A673 (cell line): ENCODE data around the gene EVI2A. TPM values are rescaled to one million over a fixed set of nuclear protein-coding genes. Genes with fewer than 3 reads are reported as not detected.

Source experiments
- BruUV-seq: library from RNA; stranded (reverse); fragments of 400-500 nt; replicated peaks from 2 replicates; lab custom pipeline; 2021; lab: Mats Ljungman, UMichigan
- CTCF ChIA-PET: fragments of 300-600 bp; sonication (Branson Sonifier 250); formaldehyde crosslinking; loops from one replicate; lab custom pipeline; 2022; ENCODE audit warnings: antibody characterized with exemption; lab: Charles Lee
- POLR2A ChIA-PET: fragments of 300-600 bp; sonication (Branson Sonifier 250); formaldehyde crosslinking; loops from one replicate; lab custom pipeline; 2022; ENCODE audit warnings: antibody characterized with exemption; ENCODE audit not compliant: low non-redundant PET; lab: Charles Lee
- DNase-seq: peaks from one replicate; pipeline ENCODE4 v3.0.0-alpha.2; 2015; ENCODE audit warnings: low spot score
- H3K27ac ChIP-seq: fragments of 200-600 bp; sonication (generic); 2 replicates; pipeline ENCODE4 v1.5.1; 2016; ENCODE audit warnings: mixed run types, low read depth, mild to moderate bottlenecking, mixed read lengths, antibody characterized with exemption, low read length; ENCODE audit not compliant: poor library complexity, severe bottlenecking
- H3K27me3 ChIP-seq: fragments of 200-600 bp; sonication (generic); replicated peaks from 2 replicates; pipeline ENCODE4 v1.6.1; 2017; ENCODE audit warnings: mixed run types, low read depth, mild to moderate bottlenecking, mixed read lengths, antibody characterized with exemption, low read length; ENCODE audit not compliant: insufficient read depth, poor library complexity
- H3K36me3 ChIP-seq: fragments of 200-600 bp; sonication (generic); 2 replicates; pipeline ENCODE4 v1.6.1; 2016; ENCODE audit warnings: mixed run types, mild to moderate bottlenecking, mixed read lengths, antibody characterized with exemption, low read length; ENCODE audit not compliant: insufficient read depth, poor library complexity, severe bottlenecking
- H3K4me1 ChIP-seq: fragments of 200-600 bp; sonication (generic); 2 replicates; pipeline ENCODE4 v1.6.1; 2017; ENCODE audit warnings: mixed run types, mild to moderate bottlenecking, mixed read lengths, antibody characterized with exemption, low read length; ENCODE audit not compliant: insufficient read depth, poor library complexity, severe bottlenecking
- H3K4me3 ChIP-seq: fragments of 200-600 bp; sonication (generic); 2 replicates; pipeline ENCODE4 v1.5.1; 2016; ENCODE audit warnings: low read depth, mixed run types, mild to moderate bottlenecking, mixed read lengths, low read length; ENCODE audit not compliant: poor library complexity, severe bottlenecking
- H3K9me3 ChIP-seq: fragments of 200-600 bp; sonication (generic); 2 replicates; pipeline ENCODE4 v1.6.1; 2016; ENCODE audit warnings: mixed run types, low read depth, mild to moderate bottlenecking, mixed read lengths, antibody characterized with exemption, low read length; ENCODE audit not compliant: poor library complexity, severe bottlenecking
- EZH2 ChIP-seq: fragments of 200-600 bp; sonication (generic); IDR thresholded peaks from 2 replicates; pipeline ENCODE4 v1.6.1; 2017; ENCODE audit warnings: borderline replicate concordance, low read depth, mild to moderate bottlenecking, mixed read lengths, antibody characterized with exemption, low read length; ENCODE audit not compliant: poor library complexity, severe bottlenecking
- intact Hi-C: fragments of 100-400 bp; cut with micrococcal nuclease; formaldehyde crosslinking; loops from one replicate; pipeline ENCODE4 v1.10.0; 2022; ENCODE audit not compliant: unreplicated experiment
- total RNA-seq: library from RNA; stranded (reverse); gene quantifications from 2 replicates; pipeline ENCODE4 v1.2.3, GENCODE V29; 2021
- TF ChIP-seq, protein P1 (sequence below): fragments of 300-800, 200-600 bp; sonication (generic); conservative IDR thresholded peaks from 2 replicates; pipeline ENCODE4 v1.5.1; 2017; ENCODE audit warnings: low read depth, mild to moderate bottlenecking, antibody characterized with exemption, low read length, moderate library complexity, mixed read lengths

EVI2A gene
- total RNA-seq, 1 experiment from 2014 or later = not detected

DNA sequence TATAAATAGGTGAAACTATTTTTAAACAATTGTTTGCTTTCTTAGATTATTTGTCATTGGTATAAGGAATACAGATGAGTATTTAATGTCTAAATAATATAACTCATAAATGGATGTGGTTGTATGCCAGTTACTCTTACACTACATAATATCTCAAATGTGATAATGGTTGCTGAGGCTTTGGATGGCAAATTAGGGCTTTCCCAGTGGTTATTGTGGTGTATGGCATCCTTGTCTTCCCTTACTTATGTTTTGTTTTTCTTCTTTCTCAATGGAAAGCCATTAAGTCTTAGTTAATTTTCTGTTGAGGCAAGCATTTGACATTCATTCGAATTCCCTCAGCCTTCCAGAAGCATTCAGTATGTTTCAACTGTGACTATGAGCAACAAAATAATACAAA lies 34.8 kb downstream of the EVI2A start:
- H3K4me3 ChIP-seq = no peak overlapping the region
- no peaks in the 10 kb centered on the region for H3K36me3 ChIP-seq
- intact Hi-C loops = no loop called here
- POLR2A ChIA-PET = no interaction called here
- H3K4me1 ChIP-seq = no peaks in the 10 kb centered on the region
- no peaks in the 10 kb centered on the region for H3K27me3 ChIP-seq
- CTCF ChIA-PET = no interaction called here
- no TSS peak for BruUV-seq
- H3K27ac ChIP-seq = no peak overlapping the region
- no peak for TF ChIP-seq EZH2
- TF ChIP-seq, protein P1, sequence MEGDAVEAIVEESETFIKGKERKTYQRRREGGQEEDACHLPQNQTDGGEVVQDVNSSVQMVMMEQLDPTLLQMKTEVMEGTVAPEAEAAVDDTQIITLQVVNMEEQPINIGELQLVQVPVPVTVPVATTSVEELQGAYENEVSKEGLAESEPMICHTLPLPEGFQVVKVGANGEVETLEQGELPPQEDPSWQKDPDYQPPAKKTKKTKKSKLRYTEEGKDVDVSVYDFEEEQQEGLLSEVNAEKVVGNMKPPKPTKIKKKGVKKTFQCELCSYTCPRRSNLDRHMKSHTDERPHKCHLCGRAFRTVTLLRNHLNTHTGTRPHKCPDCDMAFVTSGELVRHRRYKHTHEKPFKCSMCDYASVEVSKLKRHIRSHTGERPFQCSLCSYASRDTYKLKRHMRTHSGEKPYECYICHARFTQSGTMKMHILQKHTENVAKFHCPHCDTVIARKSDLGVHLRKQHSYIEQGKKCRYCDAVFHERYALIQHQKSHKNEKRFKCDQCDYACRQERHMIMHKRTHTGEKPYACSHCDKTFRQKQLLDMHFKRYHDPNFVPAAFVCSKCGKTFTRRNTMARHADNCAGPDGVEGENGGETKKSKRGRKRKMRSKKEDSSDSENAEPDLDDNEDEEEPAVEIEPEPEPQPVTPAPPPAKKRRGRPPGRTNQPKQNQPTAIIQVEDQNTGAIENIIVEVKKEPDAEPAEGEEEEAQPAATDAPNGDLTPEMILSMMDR = no peak
- H3K9me3 ChIP-seq = no peaks in the 10 kb centered on the region
- DNase-seq = no peak

DNA sequence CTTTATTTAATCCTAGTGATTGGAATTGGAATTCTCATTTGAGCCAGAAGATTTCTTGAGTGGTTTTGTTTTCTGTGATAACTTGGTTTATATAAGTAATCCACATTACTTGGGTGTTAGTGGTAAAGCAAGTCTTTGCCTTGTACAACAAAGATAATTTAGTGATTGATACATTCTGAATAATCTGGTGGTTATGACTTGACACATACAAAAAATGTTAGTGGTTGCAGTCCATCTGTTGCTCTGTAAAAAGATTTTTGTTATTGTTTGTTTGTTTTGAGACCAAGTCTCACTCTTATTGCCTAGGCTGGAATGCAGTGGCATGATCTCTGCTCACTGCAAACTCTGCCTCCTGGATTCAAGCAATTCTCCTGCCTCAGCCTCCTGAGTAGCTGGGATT lies 37.6 kb downstream of the EVI2A start:
- Histone ChIP-seq H3K4me3 (no peak overlapping the region), H3K27me3 (no peaks in the 10 kb centered on the region), H3K27ac (no peak overlapping the region), H3K4me1 (no peaks in the 10 kb centered on the region), H3K9me3 (no peaks in the 10 kb centered on the region), H3K36me3 (no peaks in the 10 kb centered on the region)
- DNase-seq = no peak
- ChIA-PET CTCF (no interaction called here), POLR2A (no interaction called here)
- BruUV-seq = no TSS peak
- intact Hi-C loops = no loop called here
- TF ChIP-seq, protein P1 = no peak
- no peak for TF ChIP-seq EZH2

DNA sequence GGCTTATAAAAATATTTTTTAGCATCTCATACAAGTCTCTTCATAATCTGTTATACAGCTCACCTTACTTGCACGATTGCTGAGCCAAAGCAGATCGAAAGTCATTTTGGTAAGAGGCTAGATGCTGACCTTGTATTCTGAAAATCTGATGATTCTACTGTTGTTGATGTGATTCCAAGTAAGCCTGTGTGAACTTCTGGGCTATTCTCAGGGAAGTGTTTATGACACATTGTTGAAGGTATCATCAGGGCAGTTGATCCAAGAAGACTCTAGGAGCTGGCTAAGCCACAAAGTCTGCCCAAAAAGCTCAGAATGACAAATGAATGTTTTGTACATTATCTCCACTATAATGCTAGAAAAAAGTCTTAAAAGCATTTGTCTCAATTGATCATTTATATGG lies 40.4 kb downstream of the EVI2A start:
- Histone ChIP-seq H3K27me3 (no peaks in the 10 kb centered on the region), H3K4me1 (no peaks in the 10 kb centered on the region), H3K27ac (no peak overlapping the region), H3K4me3 (no peak overlapping the region), H3K36me3 (no peaks in the 10 kb centered on the region), H3K9me3 (no peaks in the 10 kb centered on the region)
- intact Hi-C loops = no loop called here
- DNase-seq = no peak
- no TSS peak for BruUV-seq
- CTCF ChIA-PET = no interaction called here
- POLR2A ChIA-PET = no interaction called here
- no peak for TF ChIP-seq EZH2
- TF ChIP-seq, protein P1 = no peak
